Measurements from ENCODE around the gene DISC1.

The DISC1 gene

GRCh38 chr1:231803353-231803752 lies 176.8 kb downstream of the DISC1 start:
- no peaks in the 10 kb centered on the region for H4K20me1 ChIP-seq (ENCODE audit: insufficient read depth, low read length)
- no peaks in the 10 kb centered on the region for H3K4me1 ChIP-seq (ENCODE audit: insufficient read depth, low read length, severe bottlenecking)
- no peaks in the 10 kb centered on the region for H3K9me3 ChIP-seq (ENCODE audit: low read length)
- H3K4me3 ChIP-seq (ENCODE audit: low read depth, low read length, poor library complexity, severe bottlenecking) = no peak overlapping the region
- H3K36me3 ChIP-seq (ENCODE audit: insufficient read depth, low read length) = no peaks in the 10 kb centered on the region
- no peaks in the 10 kb centered on the region for H3F3A ChIP-seq (ENCODE audit: insufficient read depth, low read length)
- H3K9ac ChIP-seq (ENCODE audit: low read length) = no peak overlapping the region
- H3K79me2 ChIP-seq (ENCODE audit: insufficient read depth, low read length) = no peaks in the 10 kb centered on the region
- H3K27me3 ChIP-seq (ENCODE audit: insufficient read depth, low read length) = no peaks in the 10 kb centered on the region
- no peaks in the 10 kb centered on the region for H3K9me2 ChIP-seq (ENCODE audit: low read depth, low read length)
- no peak overlapping the region for H3K27ac ChIP-seq (ENCODE audit: low read depth, low read length, poor library complexity, severe bottlenecking)
- H2AFZ ChIP-seq (ENCODE audit: low read length) = no peak overlapping the region
- TF ChIP-seq EZH2 (IDR thresholded peaks at IDR 0.05; ENCODE audit: borderline replicate concordance, low read length) (no peak), CTCF (IDR thresholded peaks at IDR 0.05; ENCODE audit: low read length) (no peak)
- H3K4me2 ChIP-seq (ENCODE audit: low read length) = no peak overlapping the region

- H3K4me2 ChIP-seq (ENCODE audit: low read length) = no peak overlapping the region
- no peak overlapping the region for H2AFZ ChIP-seq (ENCODE audit: low read length)
- no peak overlapping the region for H3K27ac ChIP-seq (ENCODE audit: low read depth, low read length, poor library complexity, severe bottlenecking)
- H3K9me2 ChIP-seq (ENCODE audit: low read depth, low read length) = no peaks in the 10 kb centered on the region
- H3K36me3 ChIP-seq (ENCODE audit: insufficient read depth, low read length) = no peaks in the 10 kb centered on the region
- no peaks in the 10 kb centered on the region for H3F3A ChIP-seq (ENCODE audit: insufficient read depth, low read length)
- TF ChIP-seq CTCF (IDR thresholded peaks at IDR 0.05; ENCODE audit: low read length) = peak; percentile 64
- no peak for TF ChIP-seq EZH2 (IDR thresholded peaks at IDR 0.05; ENCODE audit: borderline replicate concordance, low read length)
- no peaks in the 10 kb centered on the region for H3K27me3 ChIP-seq (ENCODE audit: insufficient read depth, low read length)
- H3K4me3 ChIP-seq (ENCODE audit: low read depth, low read length, poor library complexity, severe bottlenecking) = no peak overlapping the region
- no peak overlapping the region for H3K9ac ChIP-seq (ENCODE audit: low read length)
- no peaks in the 10 kb centered on the region for H3K4me1 ChIP-seq (ENCODE audit: insufficient read depth, low read length, severe bottlenecking)
- H3K79me2 ChIP-seq (ENCODE audit: insufficient read depth, low read length) = no peaks in the 10 kb centered on the region
- no peaks in the 10 kb centered on the region for H4K20me1 ChIP-seq (ENCODE audit: insufficient read depth, low read length)
- no peaks in the 10 kb centered on the region for H3K9me3 ChIP-seq (ENCODE audit: low read length)
These were observed 180.3 kb downstream of the DISC1 start for GRCh38 chr1:231806623-231807495.

GRCh38 chr1:231807541-231807940 lies 181.0 kb downstream of the DISC1 start:
- H3K9me3 ChIP-seq (ENCODE audit: low read length) = no peaks in the 10 kb centered on the region
- H3K36me3 ChIP-seq (ENCODE audit: insufficient read depth, low read length) = no peaks in the 10 kb centered on the region
- no peak overlapping the region for H3K9ac ChIP-seq (ENCODE audit: low read length)
- TF ChIP-seq EZH2 (IDR thresholded peaks at IDR 0.05; ENCODE audit: borderline replicate concordance, low read length) (no peak), CTCF (IDR thresholded peaks at IDR 0.05; ENCODE audit: low read length) (no peak)
- H3K79me2 ChIP-seq (ENCODE audit: insufficient read depth, low read length) = no peaks in the 10 kb centered on the region
- H3K4me2 ChIP-seq (ENCODE audit: low read length) = no peak overlapping the region
- no peaks in the 10 kb centered on the region for H3K9me2 ChIP-seq (ENCODE audit: low read depth, low read length)
- H3K4me1 ChIP-seq (ENCODE audit: insufficient read depth, low read length, severe bottlenecking) = no peaks in the 10 kb centered on the region
- no peaks in the 10 kb centered on the region for H3K27me3 ChIP-seq (ENCODE audit: insufficient read depth, low read length)
- H3K27ac ChIP-seq (ENCODE audit: low read depth, low read length, poor library complexity, severe bottlenecking) = no peak overlapping the region
- H2AFZ ChIP-seq (ENCODE audit: low read length) = no peak overlapping the region
- H3K4me3 ChIP-seq (ENCODE audit: low read depth, low read length, poor library complexity, severe bottlenecking) = no peak overlapping the region
- no peaks in the 10 kb centered on the region for H3F3A ChIP-seq (ENCODE audit: insufficient read depth, low read length)
- no peaks in the 10 kb centered on the region for H4K20me1 ChIP-seq (ENCODE audit: insufficient read depth, low read length)

All from OCI-LY1 (cell line).